ENCODE data around the gene MYL10.

The MYL10 gene

GRCh38 chr7:101634196-101634717 lies 5.2 kb upstream of the MYL10 start:
- Mint-ChIP-seq H3K9me3 (no peaks in the 10 kb centered on the region), H3K36me3 (no peaks in the 10 kb centered on the region)

DNA sequence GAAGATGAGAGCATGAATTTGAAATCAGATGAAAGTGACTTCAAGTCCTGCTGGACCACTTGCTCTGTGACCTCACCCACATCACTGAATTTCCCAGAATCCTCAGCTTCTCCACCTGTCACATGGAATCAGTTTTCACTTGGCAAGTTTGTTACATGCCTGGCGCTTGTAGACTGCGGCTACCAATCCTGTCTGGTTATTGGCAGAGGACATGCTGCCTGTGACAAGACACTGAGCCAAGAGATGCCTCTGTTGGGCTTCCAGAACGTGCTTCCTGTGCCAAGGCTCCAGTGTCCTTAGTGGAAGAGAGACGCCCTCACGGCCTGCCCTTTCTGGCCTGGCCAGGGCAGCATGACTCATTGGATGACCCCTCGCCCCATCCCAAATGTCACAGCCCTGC lies 4.4 kb upstream of the MYL10 start:
- no peaks in the 10 kb centered on the region for H3K9me3 Mint-ChIP-seq
- H3K27me3 Mint-ChIP-seq = peaks cover 31% of the 10 kb centered on the region
- no peaks in the 10 kb centered on the region for H3K36me3 Mint-ChIP-seq
- H3K27ac Mint-ChIP-seq = no peak overlapping the region
- H3K4me1 Mint-ChIP-seq = no peaks in the 10 kb centered on the region
- no peak overlapping the region for H3K4me3 Mint-ChIP-seq
- no peak for ATAC-seq

More at GRCh38 chr7:101634196-101634717, 5.2 kb upstream of the MYL10 start:
- Mint-ChIP-seq H3K4me1 (no peaks in the 10 kb centered on the region), H3K27me3 (peaks cover 31% of the 10 kb centered on the region), H3K27ac (no peak overlapping the region), H3K4me3 (no peak overlapping the region)
- no peak for ATAC-seq

DNA sequence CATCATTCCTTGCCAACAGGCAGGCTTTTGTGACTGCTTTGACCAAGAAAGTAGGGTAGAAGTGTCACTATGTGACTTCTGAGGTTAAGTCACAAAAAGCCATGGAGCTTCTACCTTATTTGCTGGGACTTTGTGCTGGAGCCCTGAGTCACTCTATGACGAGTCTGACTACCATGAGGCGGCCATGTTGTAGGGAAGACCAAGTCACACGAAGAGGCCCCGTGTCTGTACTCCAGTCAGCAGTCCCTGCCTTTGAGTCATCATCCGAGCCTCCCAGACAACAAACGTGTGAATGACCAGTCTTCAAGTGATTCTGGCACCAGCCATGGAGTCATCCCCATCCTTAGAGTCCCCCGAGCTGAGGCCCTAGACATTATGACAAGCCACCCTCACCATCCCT lies 3.5 kb upstream of the MYL10 start:
- Mint-ChIP-seq H3K27ac (no peak overlapping the region), H3K9me3 (no peaks in the 10 kb centered on the region), H3K4me3 (no peak overlapping the region), H3K36me3 (no peaks in the 10 kb centered on the region), H3K4me1 (no peaks in the 10 kb centered on the region), H3K27me3 (peaks cover 31% of the 10 kb centered on the region)
- no peak for ATAC-seq

DNA sequence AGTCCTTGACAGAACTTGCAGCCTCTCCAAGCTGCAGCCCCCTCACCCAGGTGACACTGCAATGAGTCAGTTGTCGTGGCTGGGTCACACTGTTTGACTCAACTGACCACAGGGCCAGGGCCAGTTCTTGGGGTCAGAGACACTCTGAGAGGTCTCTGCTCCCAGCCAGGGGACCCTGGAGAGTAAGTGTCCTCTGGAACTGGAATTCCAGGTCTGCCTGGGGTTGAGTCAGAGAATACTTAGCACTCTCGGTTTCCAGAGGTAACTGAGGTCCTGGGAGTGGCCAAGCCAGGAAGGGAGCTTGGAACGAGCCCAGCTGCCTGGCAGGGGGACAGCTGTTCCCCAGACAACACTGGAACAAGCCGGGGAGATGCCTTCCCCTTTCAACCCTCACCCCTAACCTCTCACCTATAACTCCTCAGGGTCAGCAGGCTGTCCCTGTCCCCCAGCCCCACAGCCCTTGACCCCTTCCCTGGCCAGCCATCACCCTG lies 2.2 kb upstream of the MYL10 start:
- peaks cover 40% of the 10 kb centered on the region for H3K27me3 Mint-ChIP-seq

GRCh38 chr7:101630591-101630990 lies 1.5 kb upstream of the MYL10 start:
- Mint-ChIP-seq H3K27ac (no peak overlapping the region), H3K4me1 (no peaks in the 10 kb centered on the region), H3K9me3 (no peaks in the 10 kb centered on the region), H3K27me3 (peaks cover 40% of the 10 kb centered on the region), H3K4me3 (no peak overlapping the region), H3K36me3 (no peaks in the 10 kb centered on the region)
- no peak for ATAC-seq

More for the DNA sequence above, 2.2 kb upstream of the MYL10 start:
- no peaks in the 10 kb centered on the region for H3K36me3 Mint-ChIP-seq
- H3K9me3 Mint-ChIP-seq = no peaks in the 10 kb centered on the region
- no peaks in the 10 kb centered on the region for H3K4me1 Mint-ChIP-seq
- H3K4me3 Mint-ChIP-seq = no peak overlapping the region
- no peak for ATAC-seq
- no peak overlapping the region for H3K27ac Mint-ChIP-seq

- no peaks in the 10 kb centered on the region for H3K9me3 Mint-ChIP-seq
- H3K27ac Mint-ChIP-seq = no peak overlapping the region
- H3K4me1 Mint-ChIP-seq = no peaks in the 10 kb centered on the region
- ATAC-seq = no peak
- no peaks in the 10 kb centered on the region for H3K36me3 Mint-ChIP-seq
- H3K4me3 Mint-ChIP-seq = no peak overlapping the region
- H3K27me3 Mint-ChIP-seq = peaks cover 44% of the 10 kb centered on the region
These were observed 574 bp downstream of the MYL10 start for GRCh38 chr7:101628522-101628921.

- Mint-ChIP-seq H3K27ac (no peak overlapping the region), H3K36me3 (no peaks in the 10 kb centered on the region), H3K4me1 (no peaks in the 10 kb centered on the region), H3K27me3 (peaks cover 57% of the 10 kb centered on the region), H3K9me3 (no peaks in the 10 kb centered on the region), H3K4me3 (no peak overlapping the region)
- no peak for ATAC-seq
These were observed 2.3 kb downstream of the MYL10 start for GRCh38 chr7:101626758-101627157.

DNA sequence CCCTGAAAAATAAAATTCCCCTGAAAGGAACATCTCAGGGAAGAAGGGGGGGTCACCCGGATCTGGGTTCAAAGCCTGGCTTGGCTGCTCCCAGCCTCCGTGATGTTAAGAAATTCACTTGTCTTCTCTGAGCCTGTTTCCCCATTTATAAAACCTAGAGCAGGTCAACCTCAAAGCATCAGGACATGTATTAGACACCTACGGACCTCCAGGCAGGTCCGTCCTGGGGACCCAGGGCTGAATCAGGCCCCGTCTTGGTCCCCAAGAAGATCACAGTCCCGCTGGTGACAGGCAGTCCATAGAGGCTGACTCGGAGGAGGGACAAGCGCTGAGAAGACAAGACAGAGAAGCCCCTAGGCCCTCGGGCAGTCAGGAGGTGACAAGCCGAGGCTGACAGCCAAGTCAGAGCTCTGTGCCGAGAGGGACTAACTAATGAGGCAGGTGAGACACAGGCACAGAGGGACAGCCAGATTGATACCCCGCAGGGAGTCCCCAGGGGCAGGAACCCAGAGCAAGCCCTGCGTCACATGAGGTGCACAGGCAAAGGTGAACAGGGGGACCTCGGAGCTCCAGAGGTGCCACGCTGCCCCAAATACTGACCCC lies 2.9 kb downstream of the MYL10 start:
- H3K27me3 Mint-ChIP-seq = peaks cover 57% of the 10 kb centered on the region
- H3K9me3 Mint-ChIP-seq = no peaks in the 10 kb centered on the region
- no peak overlapping the region for H3K27ac Mint-ChIP-seq
- H3K4me3 Mint-ChIP-seq = no peak overlapping the region
- no peaks in the 10 kb centered on the region for H3K4me1 Mint-ChIP-seq
- no peaks in the 10 kb centered on the region for H3K36me3 Mint-ChIP-seq
- no peak for ATAC-seq

GRCh38 chr7:101625031-101625791 lies 3.9 kb downstream of the MYL10 start:
- Mint-ChIP-seq H3K9me3 (no peaks in the 10 kb centered on the region), H3K4me1 (no peaks in the 10 kb centered on the region), H3K36me3 (no peaks in the 10 kb centered on the region), H3K4me3 (no peak overlapping the region), H3K27me3 (peaks cover 60% of the 10 kb centered on the region), H3K27ac (no peak overlapping the region)
- ATAC-seq = no peak

GRCh38 chr7:101624246-101625001 lies 4.7 kb downstream of the MYL10 start:
- peaks cover 68% of the 10 kb centered on the region for H3K27me3 Mint-ChIP-seq
- H3K4me1 Mint-ChIP-seq = no peaks in the 10 kb centered on the region
- H3K9me3 Mint-ChIP-seq = no peaks in the 10 kb centered on the region

DNA sequence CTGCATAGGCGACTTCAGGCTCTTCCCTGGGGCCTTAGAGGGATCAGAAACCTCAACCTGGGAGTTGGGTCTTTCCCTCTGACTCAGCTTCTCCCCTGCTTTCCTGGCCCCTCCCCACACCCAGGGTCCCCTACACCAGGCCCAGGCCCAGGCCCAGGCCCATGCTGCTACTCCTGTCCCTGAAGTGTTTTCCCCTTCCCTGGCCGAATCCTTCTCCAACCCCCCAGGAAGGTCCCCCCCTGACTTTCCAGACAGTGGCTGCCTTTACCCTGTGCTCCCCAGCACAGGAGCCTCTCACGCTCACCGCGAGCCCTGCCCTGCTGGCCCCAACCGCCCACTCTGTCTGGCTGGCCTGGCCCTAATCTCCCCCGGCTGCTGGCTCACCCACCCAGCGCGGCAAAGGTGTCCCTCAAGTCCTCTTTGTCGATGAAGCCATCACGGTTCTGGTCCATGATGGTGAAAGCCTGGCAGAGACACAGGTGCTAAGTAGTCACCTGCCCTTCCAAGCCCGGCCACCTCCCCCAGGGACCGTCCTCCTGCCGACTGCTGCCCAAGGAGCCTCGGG lies 6.4 kb downstream of the MYL10 start:
- Mint-ChIP-seq H3K9me3 (no peaks in the 10 kb centered on the region), H3K27ac (no peak overlapping the region), H3K36me3 (no peaks in the 10 kb centered on the region), H3K4me3 (no peak overlapping the region), H3K27me3 (peaks cover 81% of the 10 kb centered on the region), H3K4me1 (no peaks in the 10 kb centered on the region)
- ATAC-seq = no peak

More at GRCh38 chr7:101624246-101625001, 4.7 kb downstream of the MYL10 start:
- Mint-ChIP-seq H3K4me3 (no peak overlapping the region), H3K36me3 (no peaks in the 10 kb centered on the region), H3K27ac (no peak overlapping the region)
- ATAC-seq = no peak

DNA sequence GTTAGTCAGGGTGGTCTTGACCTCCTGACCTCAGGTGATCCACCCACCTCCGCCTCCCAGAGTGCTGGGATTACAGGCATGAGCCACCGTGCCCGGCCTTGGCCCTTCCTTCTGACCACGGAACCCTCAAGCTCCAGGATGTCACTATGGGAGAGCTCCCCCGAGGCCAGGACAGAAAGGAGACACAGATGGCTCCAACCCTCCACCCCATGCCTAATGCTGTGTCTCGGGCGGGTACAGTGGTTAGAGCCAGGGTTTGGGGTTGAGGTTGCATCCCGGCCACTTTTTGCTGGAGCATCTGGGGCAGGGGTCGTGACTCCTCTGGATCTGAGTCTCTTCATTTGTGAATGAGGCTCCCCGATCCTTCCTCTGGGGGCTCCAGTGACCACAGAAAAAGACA lies 8.1 kb downstream of the MYL10 start:
- Mint-ChIP-seq H3K36me3 (no peaks in the 10 kb centered on the region), H3K27me3 (peaks cover 84% of the 10 kb centered on the region), H3K27ac (no peak overlapping the region), H3K4me1 (no peaks in the 10 kb centered on the region), H3K9me3 (no peaks in the 10 kb centered on the region), H3K4me3 (no peak overlapping the region)
- ATAC-seq = no peak

GRCh38 chr7:101620395-101620794 lies 8.7 kb downstream of the MYL10 start:
- Mint-ChIP-seq H3K27me3 (peaks cover 84% of the 10 kb centered on the region), H3K4me1 (no peaks in the 10 kb centered on the region), H3K36me3 (no peaks in the 10 kb centered on the region), H3K9me3 (no peaks in the 10 kb centered on the region), H3K27ac (no peak overlapping the region), H3K4me3 (no peak overlapping the region)
- ATAC-seq = no peak

- no peaks in the 10 kb centered on the region for H3K9me3 Mint-ChIP-seq
These were observed 10.2 kb downstream of the MYL10 start for GRCh38 chr7:101618916-101619315.

GRCh38 chr7:101618207-101618839 lies 10.8 kb downstream of the MYL10 start:
- no peaks in the 10 kb centered on the region for H3K9me3 Mint-ChIP-seq
- H3K4me1 Mint-ChIP-seq = no peaks in the 10 kb centered on the region
- no peaks in the 10 kb centered on the region for H3K36me3 Mint-ChIP-seq
- H3K4me3 Mint-ChIP-seq = no peak overlapping the region
- ATAC-seq = no peak
- no peak overlapping the region for H3K27ac Mint-ChIP-seq
- peaks cover 87% of the 10 kb centered on the region for H3K27me3 Mint-ChIP-seq

More at GRCh38 chr7:101618916-101619315, 10.2 kb downstream of the MYL10 start:
- H3K4me1 Mint-ChIP-seq = no peaks in the 10 kb centered on the region
- ATAC-seq = no peak
- H3K27ac Mint-ChIP-seq = no peak overlapping the region
- H3K27me3 Mint-ChIP-seq = peaks cover 84% of the 10 kb centered on the region
- no peak overlapping the region for H3K4me3 Mint-ChIP-seq
- no peaks in the 10 kb centered on the region for H3K36me3 Mint-ChIP-seq
